HL-60/S4 treated with retinoic acid at 250 ng/mL for 4 days and 3 days (cell line): ENCODE measurements around the gene THRB.

Source experiments
- in situ Hi-C: fragments of 300-500 bp; cut with MboI; formaldehyde crosslinking; loops from 2 replicates; pipeline ENCODE4 v1.7.0; 2022; ENCODE audit warnings: low sequenced_read_pairs

Gene THRB

GRCh38 chr3:24160424-24161095, 334.1 kb downstream of the THRB start:
- in situ Hi-C loops: no loop called here

GRCh38 chr3:24158761-24159454, 335.7 kb downstream of the THRB start:
- in situ Hi-C loops: no loop called here

- in situ Hi-C loops: no loop called here
These were observed 337.5 kb downstream of the THRB start for GRCh38 chr3:24157106-24157505.

GRCh38 chr3:24156466-24156865, 338.2 kb downstream of the THRB start:
- in situ Hi-C loops: no loop called here

- in situ Hi-C loops: no loop called here
These were observed 339.4 kb downstream of the THRB start for GRCh38 chr3:24155276-24155675.

- in situ Hi-C loops: no loop called here
These were observed 339.9 kb downstream of the THRB start for GRCh38 chr3:24154781-24155180.

- in situ Hi-C loops: no loop called here
These were observed 340.5 kb downstream of the THRB start for GRCh38 chr3:24154013-24154695.

- in situ Hi-C loops: no loop called here
These were observed 343.1 kb downstream of the THRB start for GRCh38 chr3:24151594-24151993.

GRCh38 chr3:24149032-24149431, 345.6 kb downstream of the THRB start:
- in situ Hi-C loops: no loop called here

GRCh38 chr3:24145981-24146822, 348.4 kb downstream of the THRB start:
- in situ Hi-C loops: no loop called here

GRCh38 chr3:24145481-24145880, 349.2 kb downstream of the THRB start:
- in situ Hi-C loops: no loop called here

GRCh38 chr3:24142127-24142526, 352.5 kb downstream of the THRB start:
- in situ Hi-C loops: no loop called here

- in situ Hi-C loops: no loop called here
These were observed 353.1 kb downstream of the THRB start for GRCh38 chr3:24141548-24141947.

GRCh38 chr3:24139463-24140412, 354.9 kb downstream of the THRB start:
- in situ Hi-C loops: no loop called here

- in situ Hi-C loops: no loop called here
These were observed 355.8 kb downstream of the THRB start for GRCh38 chr3:24138876-24139256.

GRCh38 chr3:24137958-24138875, 356.4 kb downstream of the THRB start:
- in situ Hi-C loops: no loop called here

- in situ Hi-C loops: no loop called here
These were observed 357.3 kb downstream of the THRB start for GRCh38 chr3:24137334-24137733.

- in situ Hi-C loops: no loop called here
These were observed 357.9 kb downstream of the THRB start for GRCh38 chr3:24136624-24137310.
